Erythroblast (primary cell): ENCODE data around the gene TLE2.

Experiments
- GATA1 ChIP-seq: IDR thresholded peaks from 2 replicates; pipeline ENCODE4 v1.6.1; 2011; ENCODE audit warnings: low read depth, mild to moderate bottlenecking, control low read depth, low read length, moderate library complexity
- POLR2A ChIP-seq: IDR thresholded peaks from 2 replicates; pipeline ENCODE4 v1.6.1; 2011; ENCODE audit warnings: mild to moderate bottlenecking, low read length

- TF ChIP-seq POLR2A, result no peak
- TF ChIP-seq GATA1, result no peak
These were observed 29.1 kb upstream of the TLE2 start for GRCh38 chr19:3058009-3058820.
